DLD1 (cell line): ENCODE measurements around the gene SFT2D3.

ENCODE experiments used
- in situ Hi-C: cut with HindIII; loops from 2 replicates; pipeline ENCODE4 v1.10.0; 2017; ENCODE audit warnings: low sequenced_read_pairs

Gene SFT2D3

DNA sequence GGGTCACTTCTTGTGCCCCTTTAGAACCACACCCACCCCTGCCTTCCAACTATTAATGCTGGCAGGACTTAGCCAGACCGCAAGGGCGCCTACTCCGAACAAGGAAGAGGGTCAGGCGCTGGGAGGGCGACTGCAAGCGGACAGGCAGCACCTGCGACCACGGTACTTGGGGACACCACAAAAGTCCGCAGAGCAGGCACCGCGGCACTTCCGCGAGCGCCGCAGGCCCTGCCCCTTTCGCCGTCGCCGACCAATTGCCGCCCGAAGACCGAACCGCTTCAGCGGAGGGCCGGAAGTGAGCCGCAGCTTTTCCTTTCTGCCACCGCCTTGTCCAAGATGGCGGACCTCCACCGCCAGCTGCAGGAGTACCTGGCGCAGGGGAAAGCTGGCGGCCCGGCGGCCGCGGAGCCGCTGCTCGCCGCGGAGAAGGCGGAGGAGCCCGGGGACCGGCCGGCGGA lies at the start of gene SFT2D3:
TSS of gene SFT2D3 (plus strand) at position 305 of the 458 bp plus-strand sequence. CDS start at position 337, 32 bp downstream.
- in situ Hi-C loops, result no loop called here

DNA sequence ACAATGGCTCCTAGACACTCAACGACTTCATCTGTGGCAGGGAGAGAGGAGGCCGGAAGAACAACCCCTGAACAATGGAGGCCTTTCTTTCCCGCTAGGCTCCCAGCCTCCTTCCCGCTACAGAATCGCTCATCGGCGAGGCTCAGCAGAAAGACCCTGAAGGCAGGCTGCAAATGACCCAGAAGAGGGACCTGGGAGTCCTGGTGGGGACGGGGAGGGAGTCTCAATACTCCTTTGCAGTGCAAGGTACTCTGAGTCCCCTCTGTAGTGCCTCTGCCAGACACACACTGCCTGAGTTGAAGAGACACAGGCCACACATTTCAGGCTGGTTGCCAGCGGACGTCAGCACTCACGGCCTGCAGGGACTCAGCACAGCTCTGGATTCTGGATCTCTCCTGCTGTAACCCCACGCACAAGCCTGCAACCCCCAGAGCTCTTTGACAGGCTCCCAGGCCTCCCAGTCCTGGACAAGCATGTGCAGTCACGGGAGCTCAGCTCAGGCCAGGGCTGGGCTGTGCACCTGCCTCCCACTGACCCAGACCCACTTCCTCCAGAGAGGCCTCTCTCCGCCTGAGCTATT lies 49.2 kb upstream of the SFT2D3 start:
- in situ Hi-C loops, result no loop called here

DNA sequence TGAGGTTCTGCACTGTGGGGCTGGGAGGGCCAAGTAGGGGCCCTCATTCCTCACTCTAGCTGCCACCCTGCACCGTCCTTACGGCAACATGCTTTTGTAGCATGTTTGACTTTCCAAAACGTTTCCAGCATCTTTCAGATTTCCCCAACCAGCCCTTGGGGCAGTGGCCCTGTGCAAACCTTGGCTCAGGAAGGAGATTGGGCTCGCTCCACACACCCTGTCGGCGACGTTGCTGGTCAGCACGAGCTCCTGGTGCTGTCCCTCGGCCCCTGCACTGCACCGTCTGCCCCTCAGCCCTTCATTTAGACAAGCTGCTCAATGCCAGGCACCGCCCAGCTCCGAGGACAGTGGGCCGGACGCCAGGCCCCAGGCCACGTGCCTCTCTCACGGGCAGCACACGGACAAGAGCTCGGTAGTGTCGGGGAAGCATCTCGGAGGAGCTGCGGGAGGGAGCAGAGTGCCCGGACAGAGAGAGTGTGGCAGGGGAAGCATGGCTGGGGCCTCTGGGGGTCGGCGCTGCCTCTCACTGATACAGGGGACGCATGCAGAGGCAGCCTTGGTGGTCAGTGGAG lies 48.4 kb upstream of the SFT2D3 start:
- in situ Hi-C loops, result no loop called here

- in situ Hi-C loops, result no loop called here
Measured at GRCh38 chr2:127653421-127654083, 47.7 kb upstream of the SFT2D3 start.

- in situ Hi-C loops, result no loop called here
Measured at GRCh38 chr2:127654084-127654837, 47.0 kb upstream of the SFT2D3 start.

GRCh38 chr2:127654838-127655175 lies 46.5 kb upstream of the SFT2D3 start:
- in situ Hi-C loops, result no loop called here

- in situ Hi-C loops, result no loop called here
Measured at GRCh38 chr2:127655209-127656073, 45.9 kb upstream of the SFT2D3 start.

DNA sequence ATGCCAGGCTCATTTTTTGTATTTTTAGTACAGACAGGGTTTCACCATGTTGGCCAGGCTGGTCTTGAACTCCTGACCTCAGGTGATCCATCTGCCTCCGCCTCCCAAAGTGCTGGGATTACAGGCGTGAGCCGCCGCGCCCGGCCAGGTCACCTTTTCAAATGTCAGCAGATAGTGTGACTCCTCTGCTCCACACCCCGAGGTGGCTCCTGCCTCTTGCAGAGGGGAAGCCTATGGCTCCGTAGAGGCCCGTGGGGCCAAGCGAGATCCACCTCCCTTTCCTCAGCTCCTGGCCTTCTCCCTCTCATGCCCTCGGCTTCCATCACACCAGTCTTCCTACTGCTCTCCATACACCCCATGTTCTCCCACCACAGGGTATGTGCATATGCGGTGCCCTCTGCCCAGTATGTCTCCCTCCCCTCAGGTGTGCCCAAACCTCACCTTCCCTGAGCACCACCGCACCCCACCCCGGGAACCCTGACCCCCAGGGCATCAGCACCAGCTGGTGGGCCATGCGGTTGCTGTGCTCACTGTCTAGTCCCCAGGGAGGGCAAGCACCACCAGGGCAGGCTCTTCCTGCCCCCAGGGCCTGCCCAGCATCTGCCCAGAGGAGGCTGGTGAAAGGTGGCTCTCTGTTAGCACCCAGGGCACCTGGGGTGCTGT lies 44.6 kb upstream of the SFT2D3 start:
- in situ Hi-C loops, result no loop called here

- in situ Hi-C loops, result no loop called here
Measured at GRCh38 chr2:127657232-127657595, 44.1 kb upstream of the SFT2D3 start.

GRCh38 chr2:127658146-127658545 lies 43.2 kb upstream of the SFT2D3 start:
- in situ Hi-C loops, result no loop called here

DNA sequence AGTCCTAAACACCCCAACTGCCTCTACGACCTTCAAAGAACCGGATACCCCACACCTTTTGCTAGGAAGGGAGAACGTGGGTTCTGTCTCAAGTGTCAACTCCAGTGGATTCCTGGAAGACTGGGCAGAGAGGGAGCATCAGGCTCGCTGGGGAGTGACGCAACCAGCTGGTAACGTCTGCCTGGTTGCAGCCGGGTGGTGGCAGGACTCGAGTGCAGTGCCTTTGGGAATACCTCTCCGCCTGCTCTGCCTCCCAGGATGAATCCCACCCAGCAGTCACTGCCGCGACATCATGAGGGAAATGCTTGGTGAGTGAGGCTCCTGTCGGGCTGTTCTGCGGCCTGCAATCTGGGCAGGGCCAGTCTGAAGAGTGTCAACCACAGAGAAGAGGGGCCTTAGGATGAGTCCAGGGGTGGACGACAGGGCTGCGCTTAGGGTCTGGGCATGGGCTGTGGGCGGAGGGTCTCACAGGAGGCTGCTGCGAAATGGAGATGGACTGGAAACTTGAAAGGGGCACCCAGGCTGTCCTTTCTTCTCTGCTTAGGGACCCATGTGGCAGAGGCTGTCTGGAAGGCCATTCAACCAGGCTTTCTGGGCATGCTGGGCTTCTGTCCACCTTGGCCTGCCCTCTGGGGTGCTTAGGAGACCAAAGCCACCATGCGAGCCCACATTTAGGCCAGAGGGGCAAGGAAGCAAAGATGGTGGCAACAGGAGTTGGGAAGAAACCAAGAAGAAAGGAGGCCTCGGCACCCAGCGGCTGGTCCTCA lies 42.5 kb upstream of the SFT2D3 start:
- in situ Hi-C loops, result no loop called here

GRCh38 chr2:127659408-127660290 lies 41.6 kb upstream of the SFT2D3 start:
- in situ Hi-C loops, result no loop called here

DNA sequence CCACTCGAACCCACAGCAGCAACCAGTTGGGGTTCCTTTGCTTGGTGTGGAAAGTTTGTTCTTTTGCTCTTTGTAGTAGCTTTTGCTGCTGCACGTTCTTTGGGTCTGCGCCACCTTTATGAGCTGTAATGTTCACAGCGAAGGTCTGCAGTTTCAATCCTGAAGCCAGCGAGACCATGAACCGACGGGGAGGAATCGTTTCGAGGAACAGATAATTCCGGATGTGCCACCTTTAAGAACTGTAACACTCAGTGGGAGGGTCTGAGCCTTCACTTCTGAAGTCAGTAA lies 41.1 kb upstream of the SFT2D3 start:
- in situ Hi-C loops, result no loop called here

- in situ Hi-C loops, result no loop called here
Measured at GRCh38 chr2:127661072-127661649, 40.1 kb upstream of the SFT2D3 start.

GRCh38 chr2:127661949-127662510 lies 39.3 kb upstream of the SFT2D3 start:
- in situ Hi-C loops, result no loop called here

GRCh38 chr2:127662937-127663565 lies 38.2 kb upstream of the SFT2D3 start:
- in situ Hi-C loops, result no loop called here

GRCh38 chr2:127663566-127664064 lies 37.7 kb upstream of the SFT2D3 start:
- in situ Hi-C loops, result no loop called here
